ENCODE results near the gene KICS2.
"Not testable (repeated sequence)": the region's sequence is repeated elsewhere in the genome, so short reads cannot be mapped to it uniquely, and the experiment has no call there.

The KICS2 gene

GRCh38 chr12:64212119-64212746, 9.9 kb downstream of the KICS2 start:
- DNase-seq = no peak

- no peak for DNase-seq
Measured at GRCh38 chr12:64207453-64207852, 14.6 kb downstream of the KICS2 start.

- DNase-seq = no peak
Measured at GRCh38 chr12:64205542-64205941, 16.6 kb downstream of the KICS2 start.

- DNase-seq = no peak
Measured at GRCh38 chr12:64203775-64204174, 18.3 kb downstream of the KICS2 start.

GRCh38 chr12:64203036-64203435, 19.1 kb downstream of the KICS2 start:
- no peak for DNase-seq

- not testable (repeated sequence) for DNase-seq
Measured at GRCh38 chr12:64195841-64196240, 26.3 kb downstream of the KICS2 start.

- no peak for DNase-seq
Measured at GRCh38 chr12:64194333-64195149, 27.6 kb downstream of the KICS2 start.

- no peak for DNase-seq
Measured at GRCh38 chr12:64193931-64194330, 28.2 kb downstream of the KICS2 start.

- no peak for DNase-seq
Measured at GRCh38 chr12:64192644-64193444, 29.3 kb downstream of the KICS2 start.

- no peak for DNase-seq
Measured at GRCh38 chr12:64190140-64190539, 32.0 kb downstream of the KICS2 start.

GRCh38 chr12:64189530-64189929, 32.6 kb downstream of the KICS2 start:
- no peak for DNase-seq

GRCh38 chr12:64187794-64188193, 34.3 kb downstream of the KICS2 start:
- no peak for DNase-seq

GRCh38 chr12:64187370-64187769, 34.7 kb downstream of the KICS2 start:
- DNase-seq = no peak

- DNase-seq = no peak
Measured at GRCh38 chr12:64186789-64187188, 35.3 kb downstream of the KICS2 start.

GRCh38 chr12:64184216-64184615, 37.9 kb downstream of the KICS2 start:
- no peak for DNase-seq

GRCh38 chr12:64181430-64182291, 40.4 kb downstream of the KICS2 start:
- DNase-seq = no peak

GRCh38 chr12:64180951-64181350, 41.1 kb downstream of the KICS2 start:
- DNase-seq = no peak

GRCh38 chr12:64178122-64178521, 44.0 kb downstream of the KICS2 start:
- DNase-seq = no peak

GRCh38 chr12:64177001-64177400, 45.1 kb downstream of the KICS2 start:
- DNase-seq = no peak

GRCh38 chr12:64175254-64175945, 46.7 kb downstream of the KICS2 start:
- no peak for DNase-seq

- DNase-seq = no peak
Measured at GRCh38 chr12:64173456-64173855, 48.6 kb downstream of the KICS2 start.

Data from NCI-H2029 treated with DMSO at 0.1 percent for 48 hours (cell line).